CD4-positive, alpha-beta T cell treated with Interleukin-17A for 4 hours (primary cell): Measurements from ENCODE around the gene SLC17A4.

ENCODE experiments used
- DNase-seq: peaks from one replicate; pipeline ENCODE4 v3.0.0-alpha.2; 2020; ENCODE audit warnings: mixed read lengths

The SLC17A4 gene

DNA sequence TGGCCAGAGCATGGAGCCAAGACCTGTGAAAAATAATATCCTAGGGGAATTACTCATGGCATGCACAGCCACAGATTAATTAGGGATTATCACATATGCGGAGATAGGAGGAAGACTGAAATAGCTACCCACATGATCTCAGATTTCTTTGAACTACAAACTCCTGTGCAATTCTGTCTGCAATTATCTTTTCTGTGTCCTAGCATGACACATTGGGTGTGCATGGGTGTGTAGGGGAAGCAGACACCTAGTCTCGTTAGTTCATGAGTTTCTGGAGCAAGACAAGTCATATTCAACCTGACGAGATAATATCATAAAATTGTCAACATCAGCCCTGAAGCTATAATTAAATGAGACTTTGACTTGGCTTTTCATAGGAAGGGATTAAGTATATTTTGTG is 3.6 kb upstream of the SLC17A4 start:
- DNase-seq, result no peak

DNA sequence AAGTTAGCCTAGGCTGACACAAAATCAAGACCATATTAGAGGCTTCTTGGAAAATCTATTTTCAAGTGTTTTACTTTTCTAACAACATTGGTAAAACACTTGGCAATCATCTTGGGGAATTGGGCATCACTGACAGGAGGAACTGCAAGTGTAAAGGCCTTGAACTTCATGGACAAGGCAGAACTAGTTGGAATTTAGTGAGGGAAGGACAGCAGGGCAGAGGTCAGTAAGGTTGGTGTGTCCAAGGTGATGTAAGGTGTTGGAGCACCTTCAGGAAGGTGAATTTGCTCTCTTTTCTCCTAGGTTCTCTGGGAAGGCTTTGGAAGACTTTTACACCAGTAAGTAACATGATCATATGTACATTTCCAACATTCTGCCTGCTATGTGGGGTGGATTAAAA is 1.5 kb upstream of the SLC17A4 start:
- DNase-seq, result no peak

- no peak for DNase-seq
Observed at GRCh38 chr6:25755483-25755882, 941 bp downstream of the SLC17A4 start.

DNA sequence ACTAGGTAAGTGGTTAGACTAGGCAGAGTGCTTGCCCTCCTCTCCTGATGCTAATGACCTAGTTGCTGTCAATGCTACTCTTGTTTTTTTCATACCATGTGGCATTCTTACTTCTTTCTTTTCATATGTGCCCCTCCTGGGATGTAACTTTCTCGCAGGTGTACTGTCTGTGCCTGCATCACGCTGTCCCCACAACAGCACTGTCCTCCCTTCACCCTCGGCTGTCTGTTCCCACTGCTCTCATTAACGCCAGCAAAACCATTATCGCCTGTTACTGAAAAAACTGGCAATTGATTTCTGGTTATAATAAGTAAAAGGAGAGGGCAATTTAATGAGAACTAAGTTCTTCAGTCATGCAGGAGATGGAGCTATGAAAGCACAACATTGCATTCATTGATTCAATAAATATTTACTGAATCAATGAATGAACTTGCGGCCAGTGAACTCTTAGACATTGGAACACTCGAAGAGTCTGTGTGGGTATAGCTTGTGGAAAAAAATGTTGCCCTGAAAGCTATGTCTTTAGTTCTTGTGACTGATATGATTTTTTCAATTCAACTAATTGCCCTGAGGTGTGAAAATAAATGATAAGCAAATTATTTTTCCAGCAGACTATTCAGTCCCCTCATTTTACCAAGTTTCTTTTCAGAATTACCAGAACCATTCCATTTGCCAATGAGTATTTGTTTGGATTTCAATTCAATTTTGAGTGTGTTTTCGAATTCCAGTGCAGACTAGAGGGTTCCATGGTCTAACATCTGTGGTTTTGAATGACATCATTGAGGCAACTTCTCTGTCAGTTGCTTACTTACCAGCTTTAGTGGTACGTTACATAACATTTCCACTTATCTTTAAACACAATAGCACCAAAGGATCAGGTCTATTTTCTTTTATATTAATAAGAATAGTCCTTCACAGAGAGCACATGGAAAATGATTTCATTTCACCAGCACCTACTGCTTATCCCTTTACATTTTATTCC is 2.1 kb downstream of the SLC17A4 start:
- no peak for DNase-seq

DNA sequence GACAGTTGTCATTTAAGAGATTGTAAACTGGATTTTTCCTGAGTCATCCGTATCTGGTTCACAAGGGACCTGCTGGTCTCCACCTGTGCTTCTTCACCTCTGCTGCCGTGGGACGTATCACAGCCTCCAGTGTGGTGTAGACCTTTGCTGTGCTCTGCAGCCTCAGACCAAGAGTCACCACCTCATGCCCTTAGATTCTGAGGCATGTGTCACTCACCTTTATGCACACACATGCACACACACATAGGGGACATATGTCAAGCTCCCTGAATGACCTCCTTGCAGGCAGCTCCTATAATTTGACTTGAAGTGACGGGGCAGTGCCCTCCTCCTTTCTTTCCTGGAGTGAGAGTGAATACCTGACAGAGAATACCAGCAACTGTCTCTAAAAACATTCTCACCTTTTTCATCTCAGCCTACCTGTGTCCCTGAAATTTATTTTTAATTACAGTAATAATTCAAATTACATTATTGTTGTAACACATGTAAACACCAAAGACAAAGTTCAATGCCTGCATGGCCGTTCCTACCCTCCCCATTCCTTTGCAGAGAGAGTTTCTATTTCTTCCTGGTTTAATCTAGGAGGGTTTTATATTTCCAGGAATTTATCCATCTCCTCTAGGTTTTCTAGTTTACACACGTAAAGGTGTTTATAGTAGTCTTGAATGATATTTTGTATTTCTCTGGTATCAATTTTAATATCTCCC is 3.5 kb downstream of the SLC17A4 start:
- DNase-seq, result no peak

DNA sequence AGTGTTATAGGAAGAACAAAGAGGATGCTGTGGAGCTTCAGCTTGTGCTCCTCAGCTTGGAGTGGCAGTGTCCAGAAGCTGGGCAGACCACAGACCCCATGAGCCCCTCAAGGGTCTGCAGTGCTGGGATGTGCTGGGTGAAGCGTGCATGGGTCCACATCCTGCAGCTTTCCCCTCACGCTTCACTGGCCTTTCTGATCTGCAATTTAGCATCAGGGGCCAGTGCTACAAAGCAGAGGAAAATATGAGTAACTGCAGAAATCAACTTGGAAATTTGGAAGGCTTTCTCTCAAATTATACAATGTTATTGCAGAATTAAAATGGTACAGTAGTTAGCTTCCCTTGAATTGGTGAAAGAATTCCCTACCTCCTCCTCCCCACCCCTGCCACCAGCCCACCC is 10.1 kb downstream of the SLC17A4 start:
- no peak for DNase-seq

DNA sequence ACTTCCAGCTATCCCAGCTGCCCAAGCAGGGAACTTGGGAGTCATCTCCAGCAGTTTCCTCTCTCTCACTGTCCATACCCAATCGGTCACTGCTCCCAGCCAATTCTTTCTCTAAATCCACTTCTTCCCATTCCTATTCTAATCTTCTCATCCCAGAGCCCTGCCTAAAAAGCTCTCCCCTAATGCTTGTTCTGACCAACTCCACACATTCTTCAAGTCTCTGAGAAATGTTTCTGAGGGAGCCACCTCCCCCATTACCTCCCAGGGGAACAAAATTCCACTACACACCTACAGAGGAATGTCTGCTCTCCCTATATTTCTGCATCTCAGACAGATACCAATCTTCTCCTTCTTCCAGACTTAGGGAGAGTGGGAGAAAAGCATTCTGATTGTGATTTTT is 14.0 kb downstream of the SLC17A4 start:
- DNase-seq, result no peak

DNA sequence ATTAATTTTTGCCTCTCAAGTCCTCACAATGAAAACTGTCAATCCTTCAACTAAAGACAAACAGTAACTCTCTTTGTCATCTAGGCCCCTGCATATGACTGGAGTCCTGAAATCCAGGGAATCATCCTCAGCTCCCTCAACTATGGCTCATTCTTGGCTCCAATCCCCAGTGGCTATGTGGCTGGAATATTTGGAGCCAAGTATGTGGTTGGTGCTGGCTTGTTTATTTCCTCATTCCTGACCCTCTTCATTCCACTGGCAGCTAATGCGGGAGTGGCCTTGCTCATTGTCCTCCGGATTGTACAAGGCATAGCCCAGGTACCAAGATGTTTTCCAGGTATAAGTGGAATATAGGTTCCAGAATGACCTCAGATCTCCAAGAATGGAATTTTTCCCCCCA is 15.4 kb downstream of the SLC17A4 start:
- no peak for DNase-seq

DNA sequence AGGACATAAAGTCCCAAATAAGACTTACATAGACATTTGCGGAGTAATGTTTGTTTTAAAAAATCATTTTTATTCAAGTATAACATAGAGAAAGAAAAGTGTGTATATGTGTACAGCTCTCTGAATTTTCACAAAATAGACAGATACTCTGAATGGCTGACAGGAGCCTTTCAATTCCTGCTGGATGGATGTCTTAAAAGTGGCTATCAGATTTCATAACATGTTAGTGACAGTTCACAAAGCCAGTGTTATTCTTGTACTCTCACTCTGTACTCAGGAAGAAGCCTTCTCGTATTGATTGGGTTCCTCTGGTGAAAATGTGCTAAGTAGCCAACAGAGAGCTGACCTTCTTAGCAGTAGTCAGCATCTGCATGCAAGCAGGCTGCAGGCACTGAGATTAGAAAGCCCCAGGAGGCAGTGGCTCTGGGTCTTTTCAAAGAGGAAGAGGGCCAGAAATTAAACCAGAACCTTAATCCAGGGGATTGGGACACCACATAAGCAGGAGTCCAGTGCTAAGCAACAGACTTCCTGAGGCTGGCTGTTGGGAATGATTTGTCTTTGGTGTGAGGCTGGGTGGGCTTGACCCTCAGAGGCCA is 19.7 kb downstream of the SLC17A4 start:
- no peak for DNase-seq

GRCh38 chr6:25777031-25777430 is 22.5 kb downstream of the SLC17A4 start:
- DNase-seq, result no peak

GRCh38 chr6:25777856-25778649 is 23.5 kb downstream of the SLC17A4 start:
- DNase-seq, result no peak

DNA sequence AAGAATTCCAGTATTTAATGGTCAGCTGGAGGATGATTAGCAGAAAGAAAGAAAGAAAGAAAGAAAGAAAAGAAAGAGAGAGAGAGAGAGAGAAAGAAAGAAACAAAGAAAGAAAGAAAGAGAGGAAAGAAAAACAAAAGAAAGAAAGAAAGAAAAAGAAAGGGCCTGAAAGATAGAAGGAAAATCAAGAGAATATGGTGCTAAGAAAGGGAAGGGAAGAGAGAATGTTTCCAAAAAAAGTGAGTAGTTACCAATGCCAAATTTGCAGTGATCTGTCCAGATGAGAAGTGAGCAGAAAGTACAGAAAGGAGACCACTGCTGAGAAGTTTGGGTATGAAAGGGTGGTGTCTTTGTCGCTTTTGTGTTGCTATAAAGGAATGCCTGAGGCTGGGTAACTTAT is 26.6 kb downstream of the SLC17A4 start:
- no peak for DNase-seq

- DNase-seq, result no peak
Observed at GRCh38 chr6:25787428-25787827, 32.9 kb downstream of the SLC17A4 start.

DNA sequence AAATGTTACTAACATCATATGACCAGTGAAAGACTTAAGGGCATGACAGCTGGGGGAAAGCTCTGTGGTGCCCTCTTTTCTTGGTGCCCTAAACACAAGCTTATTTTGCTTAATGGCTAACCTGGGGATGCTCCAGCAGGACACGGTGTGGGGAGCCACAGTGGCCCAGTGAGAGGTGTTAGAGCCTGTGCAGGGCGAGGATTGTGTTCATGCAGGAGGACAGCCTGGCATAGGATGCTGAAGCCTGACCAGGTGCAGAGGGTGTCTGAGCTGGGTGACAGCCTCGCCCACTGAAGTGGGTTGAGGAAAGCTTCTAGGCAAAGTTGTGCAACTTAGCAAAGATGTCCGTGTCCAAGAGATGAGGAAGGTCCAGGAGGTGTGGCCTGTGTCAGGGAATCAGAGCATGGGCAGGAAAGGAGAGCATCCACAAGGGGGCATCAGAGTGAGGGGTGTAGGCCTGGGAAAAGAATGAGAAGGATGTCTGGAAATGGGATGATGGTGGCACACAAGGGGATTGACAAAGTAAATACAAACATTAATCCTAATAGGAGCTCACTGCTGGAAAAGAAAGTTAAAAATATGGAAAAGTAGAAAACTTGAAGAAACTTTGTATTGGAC is 33.9 kb downstream of the SLC17A4 start:
- peak; percentile 56 for DNase-seq

DNA sequence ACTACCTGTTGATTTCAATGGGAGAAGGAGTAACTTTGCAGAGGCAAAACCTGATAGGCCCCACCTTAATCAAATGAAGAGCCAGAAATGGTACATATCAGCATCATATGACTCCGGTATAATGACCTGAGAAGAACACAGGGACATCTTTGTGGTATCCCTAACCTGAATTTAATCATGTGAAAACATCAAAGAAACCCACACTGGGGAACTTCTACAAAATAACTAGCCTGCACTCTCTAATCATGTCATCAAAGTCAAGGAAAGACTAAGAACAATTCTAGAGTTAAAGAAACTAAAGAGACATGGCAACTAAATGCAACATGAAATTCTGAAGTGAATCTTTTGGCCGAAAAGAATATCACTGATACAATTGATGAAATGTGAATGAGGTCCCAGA is 34.9 kb downstream of the SLC17A4 start:
- DNase-seq, result no peak

- DNase-seq, result no peak
Observed at GRCh38 chr6:25792016-25792415, 37.5 kb downstream of the SLC17A4 start.

- DNase-seq, result no peak
Observed at GRCh38 chr6:25793970-25794369, 39.4 kb downstream of the SLC17A4 start.

- no peak for DNase-seq
Observed at GRCh38 chr6:25794784-25795183, 40.2 kb downstream of the SLC17A4 start.

DNA sequence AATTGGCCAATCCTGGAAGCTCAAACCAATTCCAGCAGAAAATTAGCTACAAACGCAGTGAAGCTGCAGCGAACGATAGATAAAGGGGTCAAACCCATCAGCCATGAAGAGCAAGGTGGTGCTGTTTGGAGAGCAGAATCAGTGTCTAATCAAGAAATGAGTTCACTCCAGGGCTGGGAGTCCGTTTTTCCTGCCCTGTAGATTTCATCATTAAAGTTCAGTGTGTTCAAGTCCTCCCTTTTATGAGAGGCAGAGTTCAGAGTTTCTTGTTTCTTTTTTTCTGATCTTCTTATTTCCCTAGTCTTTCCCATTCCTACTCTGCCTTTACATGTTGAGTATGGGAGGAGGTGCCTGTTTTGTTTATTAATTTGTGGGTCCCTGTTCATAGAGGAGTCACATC is 46.9 kb downstream of the SLC17A4 start:
- DNase-seq, result no peak

- DNase-seq, result no peak
Observed at GRCh38 chr6:25804804-25805203, 50.3 kb downstream of the SLC17A4 start.

- no peak for DNase-seq
Observed at GRCh38 chr6:25815194-25815593, 60.7 kb downstream of the SLC17A4 start.

GRCh38 chr6:25816252-25816651 is 61.7 kb downstream of the SLC17A4 start:
- DNase-seq, result no peak
